Liver (tissue), 9 donors: ENCODE data around the gene SCLY. TPM values are rescaled to one million over a fixed set of nuclear protein-coding genes. Genes with fewer than 3 reads are reported as not detected.
A peak's percentile ranks its signal among the peaks of the same experiment; 100 is the strongest.

ENCODE experiments used
- DNase-seq: peaks from one replicate; pipeline ENCODE4 v3.0.0-alpha.2; 2017; ENCODE audit warnings: low spot score
- H3K27ac ChIP-seq, 2 donors: one replicate each; pipeline ENCODE4 v1.7.0; 2013; ENCODE audit warnings: inconsistent platforms in 2 of 2, low read length in 2 of 2, control low read depth in 1 of 2, low read depth in 1 of 2, mild to moderate bottlenecking in 1 of 2
- H3K27me3 ChIP-seq, 4 donors: one replicate each; pipeline versions ENCODE4 v1.6.1 to v1.7.0; 2013; ENCODE audit warnings: low read length in 3 of 4, inconsistent platforms in 1 of 4, mild to moderate bottlenecking in 1 of 4, moderate library complexity in 1 of 4; ENCODE audit not compliant: control insufficient read depth in 4 of 4, insufficient read depth in 4 of 4
- H3K36me3 ChIP-seq, 4 donors: one replicate each; pipeline versions ENCODE4 v1.6.1 to v1.7.0; 2013; ENCODE audit warnings: low read length in 3 of 4, mild to moderate bottlenecking in 3 of 4, low read depth in 1 of 4, moderate library complexity in 1 of 4; ENCODE audit not compliant: control insufficient read depth in 4 of 4, insufficient read depth in 3 of 4
- H3K4me1 ChIP-seq, 4 donors: one replicate each; pipeline versions ENCODE4 v1.6.1 to v1.7.0; 2013; ENCODE audit warnings: low read length in 3 of 4, mild to moderate bottlenecking in 3 of 4, moderate library complexity in 1 of 4; ENCODE audit not compliant: control insufficient read depth in 4 of 4, insufficient read depth in 4 of 4
- H3K4me3 ChIP-seq, 3 donors: one replicate each; pipeline versions ENCODE4 v1.6.1 to v1.7.0; 2013; ENCODE audit warnings: low read length in 3 of 3, control low read depth in 1 of 3, low read depth in 1 of 3, mild to moderate bottlenecking in 1 of 3
- H3K9ac ChIP-seq, 2 donors: one replicate each; pipeline ENCODE4 v1.7.0; 2013; ENCODE audit warnings: low read length in 2 of 2, mild to moderate bottlenecking in 2 of 2, moderate library complexity in 2 of 2, control low read depth in 1 of 2, low read depth in 1 of 2
- H3K9me3 ChIP-seq, 4 donors: one replicate each; pipeline versions ENCODE4 v1.6.1 to v1.7.0; 2013; ENCODE audit warnings: low read length in 3 of 4; ENCODE audit not compliant: control insufficient read depth in 4 of 4
- FOXA1 ChIP-seq: IDR thresholded peaks from 2 replicates; pipeline ENCODE4 v1.6.1; 2016; ENCODE audit warnings: antibody characterized with exemption
- HNF4A ChIP-seq, 2 donors: conservative IDR thresholded peaks; 2 replicates each; pipeline ENCODE4 v1.6.1; 2016; ENCODE audit warnings: antibody characterized with exemption in 2 of 2, mild to moderate bottlenecking in 2 of 2
- REST ChIP-seq: IDR thresholded peaks from 2 replicates; pipeline ENCODE4 v1.6.1; 2016; ENCODE audit warnings: antibody characterized with exemption, mild to moderate bottlenecking
- RXRA ChIP-seq, 2 donors: IDR thresholded peaks; 2 replicates each; pipeline ENCODE4 v1.6.1; 2017 to 2018; ENCODE audit warnings: antibody characterized with exemption in 2 of 2, mild to moderate bottlenecking in 1 of 2
- SP1 ChIP-seq: IDR thresholded peaks from 2 replicates; pipeline ENCODE4 v1.6.1; 2018; ENCODE audit warnings: antibody characterized with exemption, mild to moderate bottlenecking
- WGBS: extraction: QIAGEN DNeasy Blood & Tissue Kit; methylation state at CpG from one replicate; pipeline ENCODE4 v1.1.7; 2013; 5-methylcytosine and 5-hydroxymethylcytosine counted together
- polyA plus RNA-seq, 2 donors: library from polyadenylated mRNA; stranded (reverse) in 1 of 2; unstranded in 1 of 2; fragments of 200-250 nt in 1 of 2; fragments of >200 nt in 1 of 2; fragmentation: Nextera tagmentation in 1 of 2; extraction: Ambion mirVana in 1 of 2; gene quantifications; one replicate each; pipeline versions ENCODE4 v1.2.1 to v1.2.3, GENCODE V29; 2013 to 2015
- total RNA-seq, 2 donors: library from RNA; depleted of rRNA; stranded (reverse); fragments of >200 nt; gene quantifications; one replicate each; pipeline ENCODE4 v1.2.3, GENCODE V29; 2014
- TF ChIP-seq, protein P1 (sequence below): IDR thresholded peaks from 2 replicates; pipeline ENCODE4 v1.6.1; 2016; ENCODE audit warnings: antibody characterized with exemption
- TF ChIP-seq, protein P2 (sequence below): fragments of 150-350 bp; IDR thresholded peaks from 2 replicates; pipeline ENCODE4 v1.5.1; 2017; ENCODE audit warnings: improper control_type of control experiment, low read depth, low read length; ENCODE audit not compliant: missing input control
- TF ChIP-seq, protein P3 (sequence below): IDR thresholded peaks from 2 replicates; pipeline ENCODE4 v1.6.1; 2016; ENCODE audit warnings: antibody characterized with exemption
- donor health status: healthy.
- donor health status: healthy.
- donor health status: healthy.
- donor health status: healthy.
- donor health status: healthy.

SCLY gene
- total and polyA plus RNA-seq, 4 donors, result 21.6 to 39.2 (median 25.0) TPM

DNA sequence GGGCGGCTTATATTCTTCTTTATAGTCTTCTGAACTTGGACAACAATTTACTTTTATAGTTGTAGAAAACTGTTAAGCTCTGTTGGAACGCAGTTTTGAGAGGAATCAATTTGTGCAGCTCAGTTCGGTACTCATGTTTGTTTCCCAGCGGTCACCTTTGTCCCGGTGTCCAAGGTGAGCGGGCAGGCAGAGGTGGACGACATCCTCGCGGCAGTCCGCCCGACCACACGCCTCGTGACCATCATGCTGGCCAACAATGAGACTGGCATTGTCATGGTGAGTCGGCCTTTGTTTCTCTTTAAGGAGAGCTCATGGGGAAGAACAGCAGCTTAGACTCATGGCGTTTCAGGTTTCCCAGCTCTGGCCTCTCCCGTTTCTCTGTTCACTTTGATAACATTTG is 20.8 kb downstream of the SCLY start:
- peaks cover 0 to 5% (median 0%) of the 10 kb centered on the region in 4 donors for H3K9me3 ChIP-seq
- H3K9ac ChIP-seq, result no peak overlapping the region
- peaks cover 11 to 31% (median 25%) of the 10 kb centered on the region in 4 donors for H3K36me3 ChIP-seq
- DNase-seq, result no peak
- no peaks in the 10 kb centered on the region for H3K27me3 ChIP-seq
- TF ChIP-seq, protein P1, sequence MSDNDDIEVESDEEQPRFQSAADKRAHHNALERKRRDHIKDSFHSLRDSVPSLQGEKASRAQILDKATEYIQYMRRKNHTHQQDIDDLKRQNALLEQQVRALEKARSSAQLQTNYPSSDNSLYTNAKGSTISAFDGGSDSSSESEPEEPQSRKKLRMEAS, result no peak
- TF ChIP-seq, protein P2, sequence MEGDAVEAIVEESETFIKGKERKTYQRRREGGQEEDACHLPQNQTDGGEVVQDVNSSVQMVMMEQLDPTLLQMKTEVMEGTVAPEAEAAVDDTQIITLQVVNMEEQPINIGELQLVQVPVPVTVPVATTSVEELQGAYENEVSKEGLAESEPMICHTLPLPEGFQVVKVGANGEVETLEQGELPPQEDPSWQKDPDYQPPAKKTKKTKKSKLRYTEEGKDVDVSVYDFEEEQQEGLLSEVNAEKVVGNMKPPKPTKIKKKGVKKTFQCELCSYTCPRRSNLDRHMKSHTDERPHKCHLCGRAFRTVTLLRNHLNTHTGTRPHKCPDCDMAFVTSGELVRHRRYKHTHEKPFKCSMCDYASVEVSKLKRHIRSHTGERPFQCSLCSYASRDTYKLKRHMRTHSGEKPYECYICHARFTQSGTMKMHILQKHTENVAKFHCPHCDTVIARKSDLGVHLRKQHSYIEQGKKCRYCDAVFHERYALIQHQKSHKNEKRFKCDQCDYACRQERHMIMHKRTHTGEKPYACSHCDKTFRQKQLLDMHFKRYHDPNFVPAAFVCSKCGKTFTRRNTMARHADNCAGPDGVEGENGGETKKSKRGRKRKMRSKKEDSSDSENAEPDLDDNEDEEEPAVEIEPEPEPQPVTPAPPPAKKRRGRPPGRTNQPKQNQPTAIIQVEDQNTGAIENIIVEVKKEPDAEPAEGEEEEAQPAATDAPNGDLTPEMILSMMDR, result no peak
- no peak for TF ChIP-seq REST
- TF ChIP-seq SP1, result no peak
- TF ChIP-seq, protein P3, sequence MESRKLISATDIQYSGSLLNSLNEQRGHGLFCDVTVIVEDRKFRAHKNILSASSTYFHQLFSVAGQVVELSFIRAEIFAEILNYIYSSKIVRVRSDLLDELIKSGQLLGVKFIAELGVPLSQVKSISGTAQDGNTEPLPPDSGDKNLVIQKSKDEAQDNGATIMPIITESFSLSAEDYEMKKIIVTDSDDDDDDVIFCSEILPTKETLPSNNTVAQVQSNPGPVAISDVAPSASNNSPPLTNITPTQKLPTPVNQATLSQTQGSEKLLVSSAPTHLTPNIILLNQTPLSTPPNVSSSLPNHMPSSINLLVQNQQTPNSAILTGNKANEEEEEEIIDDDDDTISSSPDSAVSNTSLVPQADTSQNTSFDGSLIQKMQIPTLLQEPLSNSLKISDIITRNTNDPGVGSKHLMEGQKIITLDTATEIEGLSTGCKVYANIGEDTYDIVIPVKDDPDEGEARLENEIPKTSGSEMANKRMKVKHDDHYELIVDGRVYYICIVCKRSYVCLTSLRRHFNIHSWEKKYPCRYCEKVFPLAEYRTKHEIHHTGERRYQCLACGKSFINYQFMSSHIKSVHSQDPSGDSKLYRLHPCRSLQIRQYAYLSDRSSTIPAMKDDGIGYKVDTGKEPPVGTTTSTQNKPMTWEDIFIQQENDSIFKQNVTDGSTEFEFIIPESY, result no peak
- peak in 1 of 2 donors; percentile 45 for TF ChIP-seq HNF4A (conservative IDR thresholded peaks at IDR 0.05)
- peak in 1 of 2 donors; percentile 34 for TF ChIP-seq RXRA (IDR thresholded peaks at IDR 0.05)
- WGBS, result 75% methylated on average over 16 of the region's 16 CpGs
- peaks cover 0 to 27% (median 10%) of the 10 kb centered on the region in 4 donors for H3K4me1 ChIP-seq
- no peak overlapping the region for H3K4me3 ChIP-seq
- H3K27ac ChIP-seq, result peak overlapping the region in 1 of 2 donors; percentile 84

- no peak for DNase-seq
- Histone ChIP-seq H3K9ac (no peak overlapping the region), H3K4me3 (no peak overlapping the region), H3K36me3 (peaks cover 11 to 31% (median 25%) of the 10 kb centered on the region in 4 donors), H3K27ac (no peak overlapping the region), H3K27me3 (no peaks in the 10 kb centered on the region), H3K9me3 (peaks cover 0 to 5% (median 0%) of the 10 kb centered on the region in 4 donors), H3K4me1 (peaks cover 0 to 24% (median 10%) of the 10 kb centered on the region in 4 donors)
- WGBS, result 98% methylated on average over 17 of the region's 17 CpGs
- TF ChIP-seq, protein P3, result no peak
- TF ChIP-seq FOXA1 (no peak), RXRA (IDR thresholded peaks at IDR 0.05) (no peak)
- TF ChIP-seq, protein P2, result no peak
Observed at GRCh38 chr2:238082151-238082550, 21.4 kb downstream of the SCLY start.
